WTC11 (cell line): Measurements from ENCODE around the gene NEFH. TPM values are rescaled to one million over a fixed set of nuclear protein-coding genes. Genes with fewer than 3 reads are reported as not detected.
A peak's percentile ranks its signal among the peaks of the same experiment; 100 is the strongest.

Source experiments
- ATAC-seq: fragments of 200-7000 bp; cut with Tn5 transposase; 2 replicates; pipeline ENCODE4 v1.10.0; 2021; ENCODE audit warnings: mild to moderate bottlenecking, moderate library complexity
- CTCF ChIA-PET: fragments of 300-600 bp; sonication (Branson Sonifier 250); formaldehyde crosslinking; loops from one replicate; lab custom pipeline; 2021; ENCODE audit warnings: antibody characterized with exemption; lab: Charles Lee
- POLR2A ChIA-PET: fragments of 350-600 bp; sonication (Branson Sonifier 250); formaldehyde crosslinking; loops from one replicate; lab custom pipeline; 2021; ENCODE audit warnings: antibody characterized with exemption; lab: Charles Lee
- DNase-seq: peaks from one replicate; pipeline ENCODE4 v3.0.0; 2021; ENCODE audit warnings: low spot score
- H3K27ac Mint-ChIP-seq: 2 replicates; pipeline ENCODE4 v1.8.0; 2021; ENCODE audit warnings: mixed read lengths
- H3K27me3 Mint-ChIP-seq: 2 replicates; pipeline ENCODE4 v1.8.0; 2021; ENCODE audit warnings: low read depth, mild to moderate bottlenecking, moderate library complexity, mixed read lengths
- H3K36me3 Mint-ChIP-seq: 2 replicates; pipeline ENCODE4 v1.8.0; 2021; ENCODE audit warnings: mixed read lengths
- H3K4me1 Mint-ChIP-seq: 2 replicates; pipeline ENCODE4 v1.8.0; 2022; ENCODE audit warnings: mixed read lengths
- H3K4me3 Mint-ChIP-seq: 2 replicates; pipeline ENCODE4 v1.8.0; 2021; ENCODE audit warnings: mild to moderate bottlenecking, moderate library complexity, mixed read lengths
- H3K9me3 Mint-ChIP-seq: 2 replicates; pipeline ENCODE4 v1.8.0; 2021; ENCODE audit warnings: mixed read lengths
- ELF4 ChIP-seq: sonication (generic); formaldehyde crosslinking; IDR thresholded peaks from 2 replicates; pipeline ENCODE4 v1.8.1; 2022; ENCODE audit warnings: low read depth, mild to moderate bottlenecking, moderate library complexity, missing genetic modification reagents
- ZNF138 ChIP-seq: sonication (generic); formaldehyde crosslinking; conservative IDR thresholded peaks from 2 replicates; pipeline ENCODE4 v1.8.1; 2022; ENCODE audit warnings: mild to moderate bottlenecking, moderate library complexity, missing genetic modification reagents
- total RNA-seq: library from RNA; stranded (reverse); gene quantifications from 3 replicates; pipeline ENCODE4 v1.2.3, GENCODE V29; 2021
- TF ChIP-seq, protein P1 (sequence below): sonication (generic); formaldehyde crosslinking; IDR thresholded peaks from 2 replicates; pipeline ENCODE4 v1.8.0; 2022; ENCODE audit warnings: mild to moderate bottlenecking, missing genetic modification reagents

NEFH gene
- total RNA-seq, 1 experiment from 2014 or later = 2.6 TPM

DNA sequence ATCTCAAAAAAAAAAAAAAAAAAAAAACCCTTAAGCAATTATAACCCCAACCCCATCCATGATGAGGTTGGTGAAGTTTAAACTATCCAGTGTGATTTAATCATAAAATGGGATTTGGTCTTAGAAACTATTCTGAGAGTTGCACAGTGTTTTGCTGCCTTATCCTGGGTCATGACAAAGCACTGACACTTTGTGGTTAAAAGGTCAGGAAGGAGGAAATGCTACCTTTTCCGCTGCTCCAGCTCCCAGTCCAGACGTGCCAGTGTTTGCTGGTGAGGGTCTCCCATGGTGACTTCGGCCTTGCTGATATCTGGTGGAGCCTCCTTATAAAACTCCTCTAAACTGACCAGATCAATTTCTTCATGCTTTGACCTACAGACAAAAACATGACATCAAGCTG, 59.1 kb downstream of the NEFH start:
- H3K4me1 Mint-ChIP-seq = no peaks in the 10 kb centered on the region
- ChIA-PET POLR2A (no interaction called here), CTCF (interaction anchor here (0.7 kb wide), 1 partner anchor 68 kb away, joined by 4 read pairs; no protein-coding TSS in a partner anchor)
- H3K27me3 Mint-ChIP-seq = no peaks in the 10 kb centered on the region
- TF ChIP-seq ELF4 (CRISPR knock-in tag) (no peak), ZNF138 (CRISPR knock-in tag) (no peak)
- TF ChIP-seq, protein P1, sequence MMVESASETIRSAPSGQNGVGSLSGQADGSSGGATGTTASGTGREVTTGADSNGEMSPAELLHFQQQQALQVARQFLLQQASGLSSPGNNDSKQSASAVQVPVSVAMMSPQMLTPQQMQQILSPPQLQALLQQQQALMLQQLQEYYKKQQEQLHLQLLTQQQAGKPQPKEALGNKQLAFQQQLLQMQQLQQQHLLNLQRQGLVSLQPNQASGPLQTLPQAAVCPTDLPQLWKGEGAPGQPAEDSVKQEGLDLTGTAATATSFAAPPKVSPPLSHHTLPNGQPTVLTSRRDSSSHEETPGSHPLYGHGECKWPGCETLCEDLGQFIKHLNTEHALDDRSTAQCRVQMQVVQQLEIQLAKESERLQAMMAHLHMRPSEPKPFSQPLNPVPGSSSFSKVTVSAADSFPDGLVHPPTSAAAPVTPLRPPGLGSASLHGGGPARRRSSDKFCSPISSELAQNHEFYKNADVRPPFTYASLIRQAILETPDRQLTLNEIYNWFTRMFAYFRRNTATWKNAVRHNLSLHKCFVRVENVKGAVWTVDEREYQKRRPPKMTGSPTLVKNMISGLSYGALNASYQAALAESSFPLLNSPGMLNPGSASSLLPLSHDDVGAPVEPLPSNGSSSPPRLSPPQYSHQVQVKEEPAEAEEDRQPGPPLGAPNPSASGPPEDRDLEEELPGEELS (CRISPR knock-in tag) = no peak
- no peak overlapping the region for H3K4me3 Mint-ChIP-seq
- ATAC-seq (no peak), DNase-seq (no peak)
- H3K36me3 Mint-ChIP-seq = peaks cover 69% of the 10 kb centered on the region
- peaks cover 3% of the 10 kb centered on the region for H3K9me3 Mint-ChIP-seq
- peak overlapping the region; percentile 38; the same call in 1 of the 2 replicates for H3K27ac Mint-ChIP-seq

Other genes starting within 250 kb of the NEFH start
- gene RHBDD3, start 212.2 kb upstream of the NEFH start, total RNA-seq = 69.6 to 78.2 TPM (median 77.9 TPM) in 3 replicates
- 377 to 400 TPM (median 384 TPM) in 3 replicates for gene EWSR1, start 211.9 kb upstream of the NEFH start, total RNA-seq
- gene GAS2L1, start 173.6 kb upstream of the NEFH start, total RNA-seq = 15.3 to 19.9 TPM (median 15.6 TPM) in 3 replicates
- 1.1 to 1.6 TPM (median 1.6 TPM) in 3 replicates for gene RASL10A, start 164.5 kb upstream of the NEFH start, total RNA-seq
- gene AP1B1, start 91.6 kb upstream of the NEFH start, total RNA-seq = 68.9 to 77.9 TPM (median 71.6 TPM) in 3 replicates
- gene RFPL1, start 41.6 kb upstream of the NEFH start, total RNA-seq = not detected in 3 replicates
- gene THOC5, start 73.5 kb downstream of the NEFH start, total RNA-seq = 43.7 to 51.2 TPM (median 47.8 TPM) in 3 replicates
- gene NIPSNAP1, start 100.9 kb downstream of the NEFH start, total RNA-seq = 153 to 224 TPM (median 217 TPM) in 3 replicates
- 56.2 to 56.9 TPM (median 56.8 TPM) in 3 replicates for gene NF2, start 123.4 kb downstream of the NEFH start, total RNA-seq
- 0.11 to 0.17 TPM in 2 of 3 replicates, not detected in the other for gene CABP7, start 239.8 kb downstream of the NEFH start, total RNA-seq